G401 (cell line): ENCODE results near the gene SLC39A11. TPM values are rescaled to one million over a fixed set of nuclear protein-coding genes. Genes with fewer than 3 reads are reported as not detected.
"Not testable (repeated sequence)": the region's sequence is repeated elsewhere in the genome, so short reads cannot be mapped to it uniquely, and the experiment has no call there.

Experiments
- DNase-seq: peaks from one replicate; pipeline ENCODE4 v3.0.0-alpha.2; 2015; ENCODE audit warnings: low spot score
- in situ Hi-C: cut with HindIII; loops from 2 replicates; pipeline ENCODE4 v1.10.0; 2016; ENCODE audit warnings: low sequenced_read_pairs, mixed read lengths
- total RNA-seq: library from RNA; depleted of rRNA; stranded (reverse); fragments of >200 nt; shearing (Covaris generic); gene quantifications from 2 replicates; pipeline ENCODE4 v1.2.3, GENCODE V29; 2014

The SLC39A11 gene
- total RNA-seq, 1 experiment from 2014 or later = 4.1 TPM

GRCh38 chr17:72839131-72839725 is 253.3 kb downstream of the SLC39A11 start:
- in situ Hi-C loops = no loop called here
- no peak for DNase-seq

GRCh38 chr17:72838581-72838980 is 253.9 kb downstream of the SLC39A11 start:
- no peak for DNase-seq
- in situ Hi-C loops = no loop called here

- no peak for DNase-seq
- in situ Hi-C loops = no loop called here
These were observed 254.4 kb downstream of the SLC39A11 start for GRCh38 chr17:72838068-72838467.

- in situ Hi-C loops = no loop called here
- no peak for DNase-seq
These were observed 255.2 kb downstream of the SLC39A11 start for GRCh38 chr17:72837335-72837734.

GRCh38 chr17:72833128-72833765 is 259.2 kb downstream of the SLC39A11 start:
- in situ Hi-C loops = no loop called here
- no peak for DNase-seq

- no peak for DNase-seq
- in situ Hi-C loops = no loop called here
These were observed 260.2 kb downstream of the SLC39A11 start for GRCh38 chr17:72832306-72832705.

GRCh38 chr17:72829883-72830282 is 262.6 kb downstream of the SLC39A11 start:
- in situ Hi-C loops = no loop called here
- DNase-seq = no peak

- in situ Hi-C loops = no loop called here
- no peak for DNase-seq
These were observed 265.9 kb downstream of the SLC39A11 start for GRCh38 chr17:72826602-72827001.

GRCh38 chr17:72826059-72826458 is 266.4 kb downstream of the SLC39A11 start:
- in situ Hi-C loops, DNase-seq: not testable (repeated sequence)

GRCh38 chr17:72825218-72825617 is 267.3 kb downstream of the SLC39A11 start:
- no peak for DNase-seq
- in situ Hi-C loops = no loop called here

- DNase-seq, in situ Hi-C loops: not testable (repeated sequence)
These were observed 268.2 kb downstream of the SLC39A11 start for GRCh38 chr17:72824267-72824666.

- in situ Hi-C loops = no loop called here
- no peak for DNase-seq
These were observed 270.0 kb downstream of the SLC39A11 start for GRCh38 chr17:72822358-72823023.

- no peak for DNase-seq
- in situ Hi-C loops = no loop called here
These were observed 276.1 kb downstream of the SLC39A11 start for GRCh38 chr17:72816406-72816805.

GRCh38 chr17:72813481-72813880 is 279.0 kb downstream of the SLC39A11 start:
- in situ Hi-C loops = no loop called here

GRCh38 chr17:72812823-72813222 is 279.7 kb downstream of the SLC39A11 start:
- DNase-seq = no peak
- in situ Hi-C loops = no loop called here

More at GRCh38 chr17:72813481-72813880, 279.0 kb downstream of the SLC39A11 start:
- DNase-seq = peak; percentile 4

- in situ Hi-C loops = no loop called here
- no peak for DNase-seq
These were observed 280.4 kb downstream of the SLC39A11 start for GRCh38 chr17:72811976-72812687.

GRCh38 chr17:72810991-72811508 is 281.4 kb downstream of the SLC39A11 start:
- in situ Hi-C loops = no loop called here
- DNase-seq = no peak

- in situ Hi-C loops = no loop called here
- DNase-seq = no peak
These were observed 286.5 kb downstream of the SLC39A11 start for GRCh38 chr17:72806011-72806410.

- DNase-seq = no peak
- in situ Hi-C loops = no loop called here
These were observed 287.4 kb downstream of the SLC39A11 start for GRCh38 chr17:72804949-72805707.
